Ovary (tissue), 3 donors: ENCODE results near the gene PALB2.
A peak's percentile ranks its signal among the peaks of the same experiment; 100 is the strongest.

Experiments used
- CTCF ChIP-seq, 3 donors: fragments of 450-650 bp in 2 of 3; fragments of 200-600 bp in 1 of 3; IDR thresholded peaks; one replicate each; pipeline versions ENCODE4 v1.5.1 to v1.8.0; 2016 to 2022; ENCODE audit warnings: antibody characterized with exemption in 3 of 3, mild to moderate bottlenecking in 1 of 3
- POLR2A ChIP-seq: fragments of 450-650 bp; IDR thresholded peaks from one replicate; pipeline ENCODE4 v1.6.1; 2017; ENCODE audit warnings: antibody characterized with exemption, mild to moderate bottlenecking, moderate library complexity
- donor health status: DM: no; HTN: no; CAD: no.

- TF ChIP-seq POLR2A = peak; percentile 33
- peak; percentile 93 to 97 (median 95) for TF ChIP-seq CTCF (IDR thresholded peaks at IDR 0.05)
Observed at GRCh38 chr16:23556881-23557778, 84.0 kb downstream of the PALB2 start, which contains the start of the genes EARS2 and UBFD1.
